ENCODE results near the gene NOL4L. TPM values are rescaled to one million over a fixed set of nuclear protein-coding genes. Genes with fewer than 3 reads are reported as not detected.

NOL4L gene
- total RNA-seq, 1 donor from 2014 or later = 11.9 TPM

DNA sequence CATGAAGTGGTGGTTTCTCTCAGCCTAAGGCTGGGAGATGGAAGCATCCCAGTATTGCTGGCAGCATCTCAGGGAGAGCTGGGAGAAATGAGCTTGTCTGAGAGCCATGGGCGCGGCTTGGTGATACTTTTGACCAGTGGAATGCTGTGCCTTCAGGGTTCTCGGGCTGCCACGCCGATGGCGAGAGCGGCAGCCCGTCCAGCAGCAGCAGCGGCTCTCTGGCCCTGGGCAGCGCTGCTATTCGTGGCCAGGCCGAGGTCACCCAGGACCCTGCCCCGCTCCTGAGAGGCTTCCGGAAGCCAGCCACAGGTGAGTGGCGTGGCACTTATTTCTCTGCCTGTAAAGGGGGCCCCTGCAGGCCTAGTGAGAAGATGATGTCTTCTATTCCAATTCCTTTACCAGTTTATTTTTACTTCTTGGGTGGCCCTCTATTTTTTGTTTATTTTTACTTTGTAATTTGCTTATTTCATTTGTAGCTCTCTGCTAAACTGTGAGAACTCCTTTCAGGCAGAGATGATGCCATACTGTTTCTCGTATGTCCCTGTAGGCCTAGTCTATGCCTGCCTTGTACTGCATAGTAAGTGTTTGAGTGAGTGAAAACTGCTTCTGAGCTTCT, 155.3 kb downstream of the NOL4L start:
- H3K9ac ChIP-seq = no peak overlapping the region
- H3K27ac ChIP-seq = no peak overlapping the region
- H3F3A ChIP-seq (ENCODE audit: low read depth) = no peaks in the 10 kb centered on the region
- H4K20me1 ChIP-seq (ENCODE audit: low read depth) = peaks cover 13% of the 10 kb centered on the region
- peaks cover 11% of the 10 kb centered on the region for H3K79me2 ChIP-seq (ENCODE audit: low read depth)
- TF ChIP-seq, protein P1, sequence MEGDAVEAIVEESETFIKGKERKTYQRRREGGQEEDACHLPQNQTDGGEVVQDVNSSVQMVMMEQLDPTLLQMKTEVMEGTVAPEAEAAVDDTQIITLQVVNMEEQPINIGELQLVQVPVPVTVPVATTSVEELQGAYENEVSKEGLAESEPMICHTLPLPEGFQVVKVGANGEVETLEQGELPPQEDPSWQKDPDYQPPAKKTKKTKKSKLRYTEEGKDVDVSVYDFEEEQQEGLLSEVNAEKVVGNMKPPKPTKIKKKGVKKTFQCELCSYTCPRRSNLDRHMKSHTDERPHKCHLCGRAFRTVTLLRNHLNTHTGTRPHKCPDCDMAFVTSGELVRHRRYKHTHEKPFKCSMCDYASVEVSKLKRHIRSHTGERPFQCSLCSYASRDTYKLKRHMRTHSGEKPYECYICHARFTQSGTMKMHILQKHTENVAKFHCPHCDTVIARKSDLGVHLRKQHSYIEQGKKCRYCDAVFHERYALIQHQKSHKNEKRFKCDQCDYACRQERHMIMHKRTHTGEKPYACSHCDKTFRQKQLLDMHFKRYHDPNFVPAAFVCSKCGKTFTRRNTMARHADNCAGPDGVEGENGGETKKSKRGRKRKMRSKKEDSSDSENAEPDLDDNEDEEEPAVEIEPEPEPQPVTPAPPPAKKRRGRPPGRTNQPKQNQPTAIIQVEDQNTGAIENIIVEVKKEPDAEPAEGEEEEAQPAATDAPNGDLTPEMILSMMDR (IDR thresholded peaks at IDR 0.05) = no peak
- TF ChIP-seq EZH2 (IDR thresholded peaks at IDR 0.05) (no peak), EZH2phosphoT487 (IDR thresholded peaks at IDR 0.05) (no peak)
- H3K9me3 ChIP-seq (ENCODE audit: low read depth) = no peaks in the 10 kb centered on the region
- H3K27me3 ChIP-seq = no peaks in the 10 kb centered on the region
- H3K27me3 Mint-ChIP-seq (ENCODE audit: insufficient read depth, low read depth) = no peaks in the 10 kb centered on the region
- H3K36me3 Mint-ChIP-seq = peaks cover 42% of the 10 kb centered on the region
- DNase-seq (ENCODE audit: low spot score) = no peak
- H3K4me2 ChIP-seq = no peak overlapping the region
- no peak overlapping the region for H3K4me3 Mint-ChIP-seq
- H3K36me3 ChIP-seq = peaks cover 6% of the 10 kb centered on the region
- no peaks in the 10 kb centered on the region for H3K9me3 Mint-ChIP-seq
- no peaks in the 10 kb centered on the region for H3K4me1 ChIP-seq
- no peaks in the 10 kb centered on the region for H3K4me1 Mint-ChIP-seq
- H3K4me3 ChIP-seq = no peak overlapping the region
- H2AFZ ChIP-seq (replicated peaks) = no peak overlapping the region
- no peak overlapping the region for H3K27ac Mint-ChIP-seq

DNA sequence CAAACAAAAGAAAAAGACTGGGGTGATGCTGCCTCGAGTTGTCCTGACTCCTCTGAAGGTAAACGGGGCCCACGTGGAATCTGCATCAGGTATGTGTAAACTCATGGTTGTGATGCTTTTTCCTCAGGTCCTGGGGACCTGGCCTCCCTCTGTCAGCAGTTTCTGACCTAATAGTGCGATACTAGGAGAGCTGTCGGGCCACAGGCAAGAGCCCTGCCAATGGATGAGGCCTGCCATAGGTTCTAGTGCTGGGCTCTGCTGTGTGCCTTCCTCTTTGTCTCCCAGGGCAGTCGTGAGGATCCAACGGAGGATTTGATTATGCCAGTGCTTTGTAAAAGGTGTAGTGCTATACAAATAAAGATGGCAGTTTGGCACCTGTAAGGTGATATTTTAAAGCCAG, 155.8 kb downstream of the NOL4L start:
- Histone ChIP-seq H3F3A (ENCODE audit: low read depth) (no peaks in the 10 kb centered on the region), H3K9ac (no peak overlapping the region), H3K27ac (no peak overlapping the region), H4K20me1 (ENCODE audit: low read depth) (peaks cover 13% of the 10 kb centered on the region), H3K27me3 (no peaks in the 10 kb centered on the region), H3K9me3 (ENCODE audit: low read depth) (no peaks in the 10 kb centered on the region), H3K79me2 (ENCODE audit: low read depth) (peaks cover 16% of the 10 kb centered on the region), H3K4me1 (no peaks in the 10 kb centered on the region), H2AFZ (replicated peaks) (no peak overlapping the region), H3K4me2 (no peak overlapping the region), H3K4me3 (no peak overlapping the region), H3K36me3 (peaks cover 6% of the 10 kb centered on the region)
- no peak overlapping the region for H3K4me3 Mint-ChIP-seq
- no peaks in the 10 kb centered on the region for H3K4me1 Mint-ChIP-seq
- no peak for DNase-seq (ENCODE audit: low spot score)
- no peaks in the 10 kb centered on the region for H3K9me3 Mint-ChIP-seq
- TF ChIP-seq, protein P1 (IDR thresholded peaks at IDR 0.05) = no peak
- no peak for TF ChIP-seq EZH2 (IDR thresholded peaks at IDR 0.05)
- TF ChIP-seq EZH2phosphoT487 (IDR thresholded peaks at IDR 0.05) = no peak
- no peaks in the 10 kb centered on the region for H3K27me3 Mint-ChIP-seq (ENCODE audit: insufficient read depth, low read depth)
- H3K27ac Mint-ChIP-seq = no peak overlapping the region
- peaks cover 43% of the 10 kb centered on the region for H3K36me3 Mint-ChIP-seq

DNA sequence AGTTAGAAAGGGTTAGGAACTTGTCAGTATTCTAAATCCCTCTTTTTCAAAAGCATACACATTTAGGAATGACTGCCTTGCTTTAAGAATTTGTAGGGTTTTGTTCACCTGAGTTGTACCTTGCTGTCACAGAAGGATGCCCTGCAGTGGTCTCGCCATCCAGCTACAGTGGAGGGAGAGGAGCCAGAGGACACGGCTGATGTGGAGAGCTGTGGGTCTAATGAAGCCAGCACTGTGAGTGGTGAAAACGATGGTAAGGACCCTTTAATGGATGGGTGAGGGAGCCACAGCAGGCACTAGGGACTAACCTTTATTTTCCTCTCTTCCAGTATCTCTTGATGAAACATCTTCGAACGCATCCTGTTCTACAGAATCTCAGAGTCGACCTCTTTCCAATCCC, 157.1 kb downstream of the NOL4L start:
- no peak overlapping the region for H3K4me3 ChIP-seq
- H3K79me2 ChIP-seq (ENCODE audit: low read depth) = peaks cover 25% of the 10 kb centered on the region
- H3F3A ChIP-seq (ENCODE audit: low read depth) = no peaks in the 10 kb centered on the region
- H3K27ac Mint-ChIP-seq = no peak overlapping the region
- no peaks in the 10 kb centered on the region for H3K27me3 Mint-ChIP-seq (ENCODE audit: insufficient read depth, low read depth)
- no peak overlapping the region for H2AFZ ChIP-seq (replicated peaks)
- no peaks in the 10 kb centered on the region for H3K4me1 ChIP-seq
- H3K27ac ChIP-seq = no peak overlapping the region
- no peaks in the 10 kb centered on the region for H3K36me3 ChIP-seq
- H3K9ac ChIP-seq = no peak overlapping the region
- no peak overlapping the region for H3K4me2 ChIP-seq
- no peaks in the 10 kb centered on the region for H3K9me3 Mint-ChIP-seq
- TF ChIP-seq EZH2phosphoT487 (IDR thresholded peaks at IDR 0.05) (no peak), EZH2 (IDR thresholded peaks at IDR 0.05) (no peak)
- TF ChIP-seq, protein P1 (IDR thresholded peaks at IDR 0.05) = no peak
- no peaks in the 10 kb centered on the region for H3K4me1 Mint-ChIP-seq
- H3K36me3 Mint-ChIP-seq = peaks cover 32% of the 10 kb centered on the region
- H3K27me3 ChIP-seq = no peaks in the 10 kb centered on the region
- no peak overlapping the region for H3K4me3 Mint-ChIP-seq
- H3K9me3 ChIP-seq (ENCODE audit: low read depth) = no peaks in the 10 kb centered on the region
- H4K20me1 ChIP-seq (ENCODE audit: low read depth) = peaks cover 13% of the 10 kb centered on the region
- no peak for DNase-seq (ENCODE audit: low spot score)

Measured in neural progenitor cell (in vitro differentiated cells).